Measurements from ENCODE around the gene PFKFB1.

- TF ChIP-seq CTCF (IDR thresholded peaks at IDR 0.05) = no peak
- no peak for TF ChIP-seq EZH2 (IDR thresholded peaks at IDR 0.05)
Observed at GRCh38 chrX:54937416-54937815, 56.6 kb downstream of the PFKFB1 start.
